Measurements from ENCODE around the gene FHL2. TPM values are rescaled to one million over a fixed set of nuclear protein-coding genes. Genes with fewer than 3 reads are reported as not detected.

FHL2 gene
- total and polyA plus RNA-seq, 2 of the 13 experiments (the other 11 are each of a cell fraction or from before 2014, with no cell fraction given): 1.9 to 74.8 TPM

DNA sequence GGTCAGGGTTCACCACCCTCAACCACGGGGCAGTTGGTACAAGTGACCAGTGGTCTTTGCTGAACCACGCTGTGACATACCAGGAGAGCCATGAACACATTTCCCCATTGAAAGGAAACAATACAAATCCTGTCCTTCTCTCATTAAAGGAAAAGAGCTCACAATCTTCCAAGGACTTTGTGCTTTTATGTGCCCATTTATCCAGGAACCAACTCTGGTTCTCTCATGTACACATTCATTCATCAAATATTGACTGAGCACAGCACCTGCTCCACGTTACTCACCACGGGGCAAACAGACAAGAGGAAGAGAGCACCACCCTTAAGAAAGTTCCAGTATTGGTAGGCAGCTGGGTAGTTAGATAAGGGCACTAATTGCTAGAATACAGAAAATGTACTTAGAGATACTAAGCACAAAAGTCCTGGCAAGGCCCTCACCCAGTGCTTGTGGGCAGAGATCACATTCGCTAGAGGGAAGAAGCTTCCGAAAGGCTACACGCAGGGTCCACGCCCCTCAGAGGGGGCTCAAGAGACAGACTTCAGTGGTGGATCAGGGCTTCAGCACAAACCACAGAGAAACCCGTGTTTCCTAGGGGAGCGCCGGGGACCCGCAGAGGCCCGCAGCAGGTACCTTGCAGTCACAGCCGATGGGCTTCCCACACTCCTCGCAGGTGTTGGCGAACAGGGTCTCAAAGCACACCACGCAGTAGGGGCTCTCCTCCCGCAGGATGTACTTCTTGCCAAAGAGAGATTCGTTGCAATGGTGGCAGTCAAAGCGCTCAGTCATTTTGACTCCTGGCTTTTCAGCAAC lies 12.9 kb downstream of the FHL2 start:
- Histone ChIP-seq H3K27me3 (ENCODE audit: control insufficient read depth in 1 of 2, insufficient read depth in 2 of 2, low read length in 2 of 2) (no peaks in the 10 kb centered on the region), H3K4me2 (ENCODE audit: low read depth, low read length) (no peak overlapping the region), H3K9ac (ENCODE audit: insufficient read depth, low read depth, low read length) (no peak overlapping the region), H3K9me3 (ENCODE audit: low read length) (no peaks in the 10 kb centered on the region), H3K4me3 (replicated peaks in 1 of 3; ENCODE audit: insufficient read depth in 1 of 3, low read depth in 2 of 3, low read length in 3 of 3) (no peak overlapping the region), H3K79me2 (ENCODE audit: insufficient read depth, low read length) (peaks cover 4% of the 10 kb centered on the region), H3K4me1 (ENCODE audit: insufficient read depth, low read length) (peaks cover 38% of the 10 kb centered on the region), H2AFZ (ENCODE audit: low read length) (no peak overlapping the region), H3K27ac (ENCODE audit: extremely low read length, insufficient read depth, low read length) (peak overlapping the region; percentile 4), H3K36me3 (replicated peaks in 1 of 2; ENCODE audit: control insufficient read depth in 1 of 2, insufficient read depth in 2 of 2, low read length in 2 of 2) (peaks cover 7 to 9% of the 10 kb centered on the region in 2 experiments; a peak in 4 of 5 replicates), H4K20me1 (ENCODE audit: insufficient read depth, low read length) (no peaks in the 10 kb centered on the region)
- 83% methylated on average over 20 of the region's 20 CpGs for WGBS (ENCODE audit: low lambda C conversion rate)
- DNase-seq (ENCODE audit: low spot score) (peak; percentile 79), FAIRE-seq (peak; percentile 26), ATAC-seq (peak; percentile 56; the same call in 2 of the 3 replicates)
- CTCF ChIA-PET (ENCODE audit: low intra/inter-chr PET ratio, low total read pairs): no interaction called here
- intact Hi-C loops (cut with micrococcal nuclease; ENCODE audit: unreplicated experiment): no loop called here
- no TSS peak for BruUV-seq (replicated peaks)
- in situ Hi-C loops (cut with HindIII; ENCODE audit: extremely low pct_ligation_motif_present, low pct_unique_long_range_greater_than_20kb): no loop called here
- POLR2A ChIA-PET: interaction anchor here (1.0 to 1.2 kb wide), 2 partner anchors 9 to 11 kb away, joined by 4 to 5 read pairs; no protein-coding TSS in a partner anchor
- no peak for TF ChIP-seq CBFB (CRISPR knock-in tag; IDR thresholded peaks at IDR 0.05)
- no peak for TF ChIP-seq MTA1 (CRISPR knock-in tag; IDR thresholded peaks at IDR 0.05; ENCODE audit: borderline replicate concordance)
- no peak for TF ChIP-seq JUN (CRISPR knock-in tag; IDR thresholded peaks at IDR 0.05)
- TF ChIP-seq HMGXB3 (CRISPR knock-in tag; IDR thresholded peaks at IDR 0.05; ENCODE audit: borderline replicate concordance): no peak
- no peak for TF ChIP-seq RBAK (CRISPR knock-in tag; IDR thresholded peaks at IDR 0.05)
- no peak for TF ChIP-seq ZHX2 (IDR thresholded peaks at IDR 0.05; ENCODE audit: low read depth)
- TF ChIP-seq ZHX2 (CRISPR knock-in tag; IDR thresholded peaks at IDR 0.05; ENCODE audit: borderline replicate concordance): no peak
- no peak for TF ChIP-seq ZNF724P (CRISPR knock-in tag; IDR thresholded peaks at IDR 0.05; ENCODE audit: borderline replicate concordance)

All from HepG2 (cell line).